GM12878 (cell line): ENCODE data around the gene ETV6. TPM values are rescaled to one million over a fixed set of nuclear protein-coding genes. Genes with fewer than 3 reads are reported as not detected.

Experiments used
- ATAC-seq: fragments of 200-7000 bp; cut with Tn5 transposase; 3 replicates; pipeline ENCODE4 v1.9.1; 2020; ENCODE audit warnings: mild to moderate bottlenecking, moderate library complexity
- BruUV-seq: library from RNA; stranded (reverse); fragments of 400-500 nt; replicated peaks from 2 replicates; lab custom pipeline; 2021; lab: Mats Ljungman, UMichigan
- CTCF ChIA-PET: fragments of 300-600 bp; sonication (Branson Sonifier 250); formaldehyde crosslinking; extraction: SDS; loops from one replicate; lab custom pipeline; 2021; ENCODE audit warnings: inconsistent platforms; lab: Yijun Ruan, JAX
- POLR2A ChIA-PET: fragments of 350-600 bp; formaldehyde crosslinking; extraction: SDS; loops from one replicate; lab custom pipeline; 2021; ENCODE audit warnings: inconsistent platforms; lab: Charles Lee
- RAD21 ChIA-PET: fragments of 300-600 bp; sonication (Branson Sonifier 250); formaldehyde crosslinking; loops from one replicate; lab custom pipeline; 2023; ENCODE audit warnings: antibody characterized with exemption; ENCODE audit not compliant: unreplicated experiment; lab: Charles Lee
- SMC1A ChIA-PET: fragments of 300-600 bp; sonication (Branson Sonifier 250); formaldehyde crosslinking; loops from one replicate; lab custom pipeline; 2023; ENCODE audit not compliant: unreplicated experiment, uncharacterized antibody; lab: Charles Lee
- DNase-seq: peaks from one replicate; pipeline ENCODE4 v3.0.0-alpha.2; 2011; ENCODE audit warnings: low read depth, low spot score
- FAIRE-seq: peaks from 3 replicates; lab custom pipeline; 2011; peaks lifted over from hg19 to GRCh38; lab: Jason Lieb, UNC
- H2AFZ ChIP-seq: 2 replicates; pipeline ENCODE4 v1.6.0; 2011; ENCODE audit warnings: low read depth, low read length, control low read depth; ENCODE audit not compliant: control insufficient read depth
- H3K27ac ChIP-seq: 2 replicates; pipeline ENCODE4 v1.5.1; 2011; ENCODE audit warnings: control low read depth; ENCODE audit not compliant: control insufficient read depth, insufficient read depth
- H3K27me3 ChIP-seq, 2 experiments: replicated peaks in 1 of 2; 2 replicates each; pipeline versions ENCODE4 v1.6.0 to v1.6.1; 2011; ENCODE audit warnings: low read length in 1 of 2; ENCODE audit not compliant: control insufficient read depth in 2 of 2, insufficient read depth in 2 of 2
- H3K36me3 ChIP-seq, 2 experiments: 2 replicates each; pipeline ENCODE4 v1.5.1; 2011; ENCODE audit warnings: low read length in 1 of 2; ENCODE audit not compliant: control insufficient read depth in 2 of 2, insufficient read depth in 2 of 2
- H3K4me1 ChIP-seq: 2 replicates; pipeline ENCODE4 v1.6.1; 2011; ENCODE audit warnings: mild to moderate bottlenecking, low read length, moderate library complexity, mixed read lengths; ENCODE audit not compliant: control insufficient read depth, insufficient read depth
- H3K4me2 ChIP-seq: 2 replicates; pipeline ENCODE4 v1.6.0; 2011; ENCODE audit warnings: control low read depth; ENCODE audit not compliant: control insufficient read depth, insufficient read depth
- H3K4me3 ChIP-seq: fragments of 200-600 bp; sonication (generic); 2 replicates; pipeline ENCODE4 v1.5.1; 2016
- H3K79me2 ChIP-seq: 2 replicates; pipeline ENCODE4 v1.6.0; 2011; ENCODE audit warnings: low read length; ENCODE audit not compliant: control insufficient read depth, insufficient read depth
- H3K9ac ChIP-seq: 2 replicates; pipeline ENCODE4 v1.8.0; 2011; ENCODE audit warnings: low read length, control low read depth, mixed read lengths; ENCODE audit not compliant: control insufficient read depth, insufficient read depth
- H3K9me3 ChIP-seq: replicated peaks from 3 replicates; pipeline ENCODE4 v1.5.1; 2011; ENCODE audit warnings: mild to moderate bottlenecking, low read length; ENCODE audit not compliant: control insufficient read depth, insufficient read depth
- H4K20me1 ChIP-seq: 2 replicates; pipeline ENCODE4 v1.6.0; 2011; ENCODE audit not compliant: control insufficient read depth, insufficient read depth
- BMI1 ChIP-seq: fragments of 450-650 bp; IDR thresholded peaks from 2 replicates; pipeline ENCODE4 v1.6.1; 2016; ENCODE audit warnings: mild to moderate bottlenecking, moderate library complexity, borderline replicate concordance
- CBFB ChIP-seq: IDR thresholded peaks from 2 replicates; pipeline ENCODE4 v1.6.1; 2016; ENCODE audit warnings: antibody characterized with exemption, low read depth
- CREB1 ChIP-seq: IDR thresholded peaks from 2 replicates; pipeline ENCODE4 v1.6.1; 2012; ENCODE audit warnings: low read depth, mild to moderate bottlenecking, inconsistent platforms
- ELK1 ChIP-seq: IDR thresholded peaks from 2 replicates; pipeline ENCODE4 v1.6.1; 2012; ENCODE audit warnings: low read depth, low read length, improper control_type of control experiment
- IKZF2 ChIP-seq, 2 experiments: fragments of 450-650 bp; IDR thresholded peaks; 2 replicates each; pipeline ENCODE4 v1.6.1; 2017; ENCODE audit warnings: mild to moderate bottlenecking in 2 of 2, moderate library complexity in 2 of 2
- MAX ChIP-seq: IDR thresholded peaks from 2 replicates; pipeline ENCODE4 v1.6.1; 2012; ENCODE audit warnings: low read depth, low read length, improper control_type of control experiment
- MYB ChIP-seq: fragments of 150-350 bp; IDR thresholded peaks from 2 replicates; pipeline ENCODE4 v1.6.1; 2014; ENCODE audit warnings: mild to moderate bottlenecking, low read depth, low read length, borderline replicate concordance
- RAD51 ChIP-seq: fragments of 450-650 bp; IDR thresholded peaks from 2 replicates; pipeline ENCODE4 v1.6.1; 2016; ENCODE audit warnings: moderate library complexity, mild to moderate bottlenecking, inconsistent platforms
- RBBP5 ChIP-seq: fragments of 200-600 bp; sonication (generic); conservative IDR thresholded peaks from 2 replicates; pipeline ENCODE4 v1.6.1; 2016
- SUPT20H ChIP-seq: IDR thresholded peaks from 2 replicates; pipeline ENCODE4 v1.6.1; 2011; ENCODE audit warnings: low read depth, mild to moderate bottlenecking, low read length, moderate library complexity, borderline replicate concordance; ENCODE audit not compliant: control insufficient read depth
- ZBTB33 ChIP-seq: fragments of 450-650 bp; IDR thresholded peaks from 2 replicates; pipeline ENCODE4 v1.6.1; 2017; ENCODE audit warnings: mild to moderate bottlenecking
- ZNF384 ChIP-seq: IDR thresholded peaks from 2 replicates; pipeline ENCODE4 v1.6.1; 2012; ENCODE audit warnings: low read depth, mild to moderate bottlenecking, low read length, improper control_type of control experiment, borderline replicate concordance
- ZNF592 ChIP-seq: fragments of 450-650 bp; IDR thresholded peaks from 2 replicates; pipeline ENCODE4 v1.6.1; 2017; ENCODE audit warnings: mild to moderate bottlenecking, moderate library complexity
- WGBS: methylation state at CpG from one replicate; pipeline ENCODE4 v1.1.6; 2016; ENCODE audit warnings: low lambda C conversion rate; ENCODE audit not compliant: insufficient replicate concordance, insufficient coverage; ENCODE audit errors: missing lambda C conversion rate; 5-methylcytosine and 5-hydroxymethylcytosine counted together
- in situ Hi-C: fragments of 300-500 bp; cut with MboI; formaldehyde crosslinking; loops from 9 replicates; pipeline ENCODE4 v1.14.3; 2018; ENCODE audit warnings: mixed read lengths
- intact Hi-C: fragments of 100-400 bp; cut with micrococcal nuclease; formaldehyde crosslinking; loops from one replicate; pipeline ENCODE4 v1.14.2; 2022; ENCODE audit not compliant: unreplicated experiment
- polyA plus RNA-seq, 11 experiments: library from polyadenylated mRNA; depleted of rRNA in 4 of 11; unstranded in 6 of 11; stranded (reverse) in 5 of 11; fragments of >200 nt; fragmentation: Nextera tagmentation in 4 of 11; fragmentation: Illumina TruSeq in 1 of 11; extraction: Ambion mirVana in 4 of 11; extraction: Trizol in 1 of 11; gene quantifications; 1 replicate in 1 of 11; 2 replicates in 10 of 11; pipeline versions ENCODE4 v1.2.1 to v1.2.3, GENCODE V29; 2011 to 2016; ENCODE audit warnings: inconsistent platforms in 2 of 11, missing spikeins in 2 of 11, low read depth in 1 of 11
- total RNA-seq, 4 experiments: library from RNA; depleted of rRNA in 3 of 4; stranded (reverse); fragments of >200 nt in 3 of 4; fragmentation: Illumina TruSeq in 1 of 4; extraction: Trizol in 1 of 4; gene quantifications; 2 replicates each; pipeline versions ENCODE4 v1.2.1 to v1.2.3, GENCODE V29; 2013 to 2021

Gene ETV6
- total and polyA plus RNA-seq, 10 of the 15 experiments (the other 5 are each of a cell fraction or from before 2014, with no cell fraction given), result 6.6 to 74.8 (median 24.6) TPM

- no peak for FAIRE-seq
- CTCF ChIA-PET, result interaction anchor here (1.2 to 7.6 kb wide), 2 partner anchors 13 to 178 kb away, joined by 4 to 46 read pairs; no protein-coding TSS in a partner anchor
- H3K36me3 ChIP-seq, result peaks cover 17 to 49% of the 10 kb centered on the region in 2 experiments
- H2AFZ ChIP-seq, result no peak overlapping the region
- H3K27ac ChIP-seq, result peak overlapping the region; percentile 100
- no peaks in the 10 kb centered on the region for H3K27me3 ChIP-seq
- H3K79me2 ChIP-seq, result peaks cover 84% of the 10 kb centered on the region
- POLR2A ChIA-PET, result interaction anchor here (0.6 to 5.8 kb wide), 2 partner anchors 12 to 603 kb away, joined by 6 to 67 read pairs; no protein-coding TSS in a partner anchor
- intact Hi-C loops (no loop called here), in situ Hi-C loops (no loop called here)
- SMC1A ChIA-PET, result interaction anchor here (0.6 to 39.9 kb wide), 7 partner anchors 1 to 1803 kb away, joined by 3 to 1116 read pairs (median 3); no protein-coding TSS in a partner anchor
- RAD21 ChIA-PET, result interaction anchor here (1.7 to 21.4 kb wide), 5 partner anchors 10 to 76 kb away, joined by 6 to 497 read pairs (median 86); no protein-coding TSS in a partner anchor
- H3K4me1 ChIP-seq, result peaks cover 68% of the 10 kb centered on the region
- no peak for DNase-seq
- no peak overlapping the region for H3K4me2 ChIP-seq
- no peak overlapping the region for H3K4me3 ChIP-seq
- H3K9me3 ChIP-seq, result no peaks in the 10 kb centered on the region
- TF ChIP-seq CREB1, result no peak
- TF ChIP-seq ZNF384, result no peak
- no peak for TF ChIP-seq IKZF2 (IDR thresholded peaks at IDR 0.05)
- no peak for TF ChIP-seq MAX
- no peak for TF ChIP-seq ELK1
- TF ChIP-seq SUPT20H, result no peak
- no peak for TF ChIP-seq BMI1
- TF ChIP-seq RBBP5, result no peak
- TF ChIP-seq MYB, result no peak
- TF ChIP-seq RAD51, result no peak
- no peak for TF ChIP-seq CBFB
- TF ChIP-seq ZBTB33, result no peak
- TF ChIP-seq ZNF592, result no peak
- 100% methylated on average over 6 of the region's 6 CpGs for WGBS
- ATAC-seq, result no peak
- no peaks in the 10 kb centered on the region for H4K20me1 ChIP-seq
- BruUV-seq, result no TSS peak
- no peak overlapping the region for H3K9ac ChIP-seq
These were observed 107.0 kb downstream of the ETV6 start for GRCh38 chr12:11756523-11756922.
